C1 segment of cervical spinal cord (tissue), 14 donors: ENCODE measurements around the gene SPACA1.

Experiments used
- DNase-seq, 14 donors: peaks; one replicate each; lab custom pipeline; 2025; lab: John Stamatoyannopoulos, UW

Gene SPACA1

DNA sequence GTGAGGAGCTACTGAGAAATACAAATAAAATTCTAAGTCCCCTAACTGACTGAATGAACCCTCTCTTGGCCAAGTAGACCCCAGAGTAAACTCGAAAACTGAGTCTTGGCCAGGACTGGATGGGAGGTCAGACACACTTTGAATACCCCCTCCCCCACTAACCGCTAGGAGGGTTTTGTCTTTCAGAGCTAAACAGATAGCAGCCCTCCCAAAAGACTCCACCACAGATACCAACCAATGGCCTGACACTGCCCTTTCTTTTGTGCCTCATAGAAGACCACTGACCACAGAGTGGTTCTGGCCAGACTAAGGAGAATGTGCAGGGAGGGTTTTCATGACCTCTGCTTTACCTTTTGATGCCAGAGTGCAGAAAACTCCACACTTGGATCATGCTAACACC lies 42.1 kb downstream of the SPACA1 start:
- no peak for DNase-seq

DNA sequence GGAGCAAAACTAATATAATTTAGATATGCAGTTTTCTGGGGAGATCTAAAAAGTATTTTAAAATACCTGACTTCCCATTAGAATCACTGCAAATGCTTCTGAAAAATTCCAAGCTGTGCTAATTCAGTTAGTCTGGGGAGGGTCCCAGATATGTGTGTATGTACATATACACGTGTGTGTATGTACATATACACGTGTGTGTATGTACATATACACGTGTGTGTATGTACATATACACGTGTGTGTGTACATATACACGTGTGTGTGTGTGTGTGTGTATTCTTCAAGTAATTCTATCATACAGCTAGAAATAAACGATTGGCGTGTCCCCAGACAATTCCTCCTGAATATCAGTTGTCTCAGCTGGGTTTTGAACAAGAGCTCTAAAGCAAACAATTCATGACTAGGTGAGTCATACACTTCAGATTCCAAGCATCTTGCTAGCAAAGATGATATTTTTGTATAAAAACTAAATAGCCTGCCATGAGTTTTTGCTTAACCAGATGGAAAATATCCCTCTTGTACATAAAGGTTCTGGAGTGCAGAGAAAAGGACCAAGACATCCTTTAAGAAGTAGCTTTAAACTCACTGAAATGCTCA lies 58.2 kb downstream of the SPACA1 start:
- DNase-seq: no peak

DNA sequence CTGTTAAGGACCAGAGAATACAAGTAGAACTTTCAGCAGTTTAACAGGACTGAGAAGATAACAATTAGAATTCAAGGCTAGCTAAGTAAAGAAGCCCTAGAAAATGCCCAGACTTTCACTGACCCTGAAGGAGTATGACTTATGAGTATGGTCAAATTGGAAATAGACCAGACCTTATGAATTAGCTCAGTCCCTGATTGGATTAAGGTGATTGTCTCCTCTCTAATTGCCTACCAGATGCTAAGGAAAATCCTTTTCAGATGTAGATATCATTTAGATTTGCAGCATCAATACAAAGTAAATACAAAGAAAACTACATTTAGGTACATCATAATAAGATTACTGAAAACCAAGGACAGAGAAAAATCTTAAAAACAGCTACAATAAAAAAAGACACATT lies 59.6 kb downstream of the SPACA1 start:
- DNase-seq: no peak

DNA sequence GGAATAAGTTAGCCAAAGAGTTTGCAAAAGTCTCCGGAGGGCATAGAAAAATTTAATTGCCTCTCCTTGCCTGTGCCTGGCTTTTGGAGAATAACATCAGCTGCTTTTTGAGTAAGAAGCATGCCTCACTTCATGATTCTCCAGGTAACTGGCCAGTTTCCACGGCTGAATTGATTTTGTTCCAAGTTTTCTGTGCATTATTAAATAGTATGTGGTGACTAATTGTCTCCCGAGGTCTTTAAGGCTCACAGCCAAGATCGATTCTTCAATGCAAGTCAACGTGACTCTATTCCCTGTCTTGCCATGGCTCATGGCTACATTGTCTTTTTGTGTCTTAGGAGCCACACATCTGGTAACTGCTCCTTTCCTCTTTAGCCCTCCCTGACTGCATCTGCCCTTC lies 64.3 kb downstream of the SPACA1 start:
- no peak for DNase-seq

DNA sequence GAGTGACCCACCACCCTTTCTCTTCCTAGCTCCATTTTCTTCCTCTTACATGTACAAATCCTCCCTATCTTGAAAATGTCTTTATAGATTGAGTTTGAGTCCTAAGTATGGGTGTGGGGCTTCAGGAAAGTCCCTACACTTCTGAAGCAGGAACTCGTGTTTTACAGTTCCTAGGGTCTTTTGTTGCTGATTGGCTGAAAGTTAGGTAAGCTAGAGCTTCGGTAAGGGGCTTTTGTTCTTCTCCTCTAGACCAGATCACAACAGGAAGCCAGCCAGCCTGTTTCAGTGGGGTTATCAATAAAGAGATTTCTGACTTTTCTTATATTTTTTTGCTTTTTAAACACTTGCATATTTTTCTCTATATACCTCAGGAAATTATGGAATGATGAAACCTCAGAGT lies 67.2 kb downstream of the SPACA1 start:
- DNase-seq: no peak

DNA sequence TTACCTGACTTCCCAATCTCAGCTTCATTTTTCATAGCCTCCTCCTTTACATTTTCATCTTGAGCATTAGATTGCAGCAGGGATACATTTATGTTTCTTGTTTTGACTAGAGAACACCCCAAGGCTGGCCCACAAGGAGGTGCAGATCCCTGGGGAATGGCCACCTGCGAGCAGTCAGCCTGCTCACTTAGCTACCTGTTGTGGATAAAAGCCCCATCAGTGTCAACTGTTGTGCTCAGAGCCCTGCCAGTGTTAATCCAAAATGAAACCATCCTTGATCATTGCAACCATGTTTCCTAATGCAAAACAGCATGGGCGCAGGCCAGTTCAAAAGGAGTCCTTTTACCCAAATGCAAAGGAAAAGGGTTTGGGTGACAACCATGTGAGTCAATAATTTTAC lies 67.7 kb downstream of the SPACA1 start:
- no peak for DNase-seq

DNA sequence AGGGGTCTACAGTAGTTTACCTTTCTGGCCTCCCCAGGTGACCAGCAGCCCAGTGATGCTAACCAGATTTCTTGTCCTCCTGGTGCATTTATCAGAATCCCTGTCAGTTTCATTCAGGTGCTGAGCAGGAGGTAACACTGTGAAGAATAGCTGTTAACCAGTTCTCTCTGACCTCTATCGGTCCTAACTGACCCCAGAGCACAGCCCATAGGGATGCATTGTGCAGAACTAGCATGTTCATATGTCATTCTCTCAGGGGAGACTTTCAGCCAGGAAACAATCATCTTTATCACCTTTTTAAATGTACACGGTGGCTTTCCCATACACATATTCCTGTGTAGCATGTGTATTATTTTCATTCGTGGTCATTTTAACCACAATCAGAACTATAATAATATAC lies 68.6 kb downstream of the SPACA1 start:
- DNase-seq: no peak
